ENCODE measurements around the gene SDCBP2.

The SDCBP2 gene

DNA sequence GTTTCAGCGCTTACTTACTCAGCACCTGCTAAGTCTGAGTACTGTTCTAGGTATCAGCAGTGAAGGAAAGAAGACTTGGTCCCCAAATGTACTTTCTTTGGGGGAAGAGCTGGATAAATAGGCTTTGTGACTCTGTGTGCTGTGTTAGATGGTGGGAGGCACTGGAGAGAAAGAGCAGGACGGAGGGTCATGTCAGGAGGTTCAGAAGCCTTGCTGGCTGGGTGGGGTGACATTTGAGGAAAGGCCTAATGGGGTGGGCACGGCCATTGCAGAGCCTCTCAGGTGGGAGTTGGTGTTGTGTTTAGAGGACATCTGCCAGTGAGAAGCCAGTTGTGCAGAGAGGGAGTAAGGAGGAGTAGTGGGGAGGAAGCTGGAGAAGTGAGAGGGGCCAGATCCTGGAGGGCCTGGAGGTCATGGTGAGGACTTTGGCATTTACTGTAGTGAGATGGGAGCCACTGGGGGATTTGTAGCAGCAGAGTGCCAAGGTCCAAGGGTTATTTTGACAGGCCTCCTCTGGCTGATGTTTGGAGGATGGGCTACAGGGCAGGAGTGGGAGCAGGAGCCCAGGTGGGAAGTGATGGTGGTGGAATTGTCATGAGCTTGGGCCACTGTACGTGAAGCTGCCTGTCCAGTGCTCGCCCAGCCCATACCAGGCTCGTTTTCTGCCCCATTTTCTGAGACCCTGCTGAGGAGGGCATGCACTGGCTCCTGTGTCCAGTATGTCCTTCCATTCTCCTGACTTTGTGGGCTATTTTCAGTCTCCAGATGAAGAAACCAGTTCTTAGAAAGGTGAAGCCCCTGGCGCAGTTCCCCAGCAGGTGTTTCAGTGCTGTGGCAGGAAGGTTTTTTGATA, 886 bp downstream of the SDCBP2 start:
- DNase-seq: no peak

DNA sequence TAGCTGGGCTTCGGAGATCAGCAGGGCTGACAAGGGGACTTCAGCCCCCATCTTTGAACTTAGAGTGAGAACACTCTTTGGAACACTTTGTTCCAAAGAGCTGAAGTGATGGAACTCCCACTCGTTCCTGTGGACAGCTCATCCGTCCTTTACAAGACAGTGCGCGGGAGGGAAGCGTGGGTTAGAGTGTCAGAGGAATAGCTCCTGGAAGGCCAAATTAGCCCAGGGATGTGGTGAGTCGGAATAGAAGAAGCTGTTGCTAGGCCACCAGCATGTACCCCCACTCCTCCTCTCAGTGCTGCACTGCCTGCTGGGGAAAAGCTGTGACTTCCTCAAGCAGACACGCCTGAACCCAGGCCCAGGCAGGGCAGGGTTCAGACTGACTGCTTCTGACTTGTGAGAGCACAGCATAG, 1.7 kb downstream of the SDCBP2 start:
- DNase-seq: no peak

DNA sequence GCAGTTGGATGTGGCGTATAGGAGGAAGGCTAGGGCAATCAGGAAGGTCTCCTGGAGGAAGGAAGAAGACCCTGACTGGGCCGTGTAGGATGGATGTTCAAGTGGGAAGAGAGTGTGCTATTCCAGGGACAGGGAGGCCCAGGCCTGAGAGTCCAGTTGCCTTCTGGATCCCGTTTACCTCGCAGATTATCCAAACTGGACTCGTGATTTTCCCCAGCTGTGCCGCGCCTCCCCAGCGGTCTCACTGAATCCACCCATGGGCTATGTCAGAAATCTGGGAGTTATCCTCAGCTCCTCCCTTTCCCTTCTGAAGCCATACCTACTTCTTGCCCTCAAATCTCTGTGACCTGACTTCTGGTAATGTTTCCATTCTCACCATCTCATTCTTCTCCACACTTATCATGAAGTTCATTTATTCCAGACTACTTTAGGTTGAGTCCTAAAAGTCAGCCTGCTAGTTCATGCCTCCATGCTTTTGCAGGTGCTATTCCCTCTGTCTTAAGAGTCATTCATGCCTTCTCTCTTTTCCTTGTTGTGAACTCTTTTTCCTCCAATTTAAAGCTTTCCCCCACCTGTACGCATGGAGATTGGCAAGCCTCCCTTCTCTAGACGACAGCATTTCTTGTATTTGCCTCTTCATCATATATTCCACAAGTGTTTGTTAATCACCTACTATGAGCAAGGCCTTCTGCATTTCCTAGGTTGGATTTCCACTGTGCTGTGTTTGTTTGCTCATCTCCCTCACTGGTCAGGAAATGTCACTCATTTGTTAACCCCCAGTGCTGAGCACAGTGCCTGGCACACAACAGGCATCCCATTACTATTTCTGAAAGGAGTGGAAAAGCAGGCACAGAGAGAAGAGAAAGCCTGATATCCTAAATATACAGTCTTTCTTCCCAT, 2.7 kb downstream of the SDCBP2 start:
- DNase-seq: no peak

DNA sequence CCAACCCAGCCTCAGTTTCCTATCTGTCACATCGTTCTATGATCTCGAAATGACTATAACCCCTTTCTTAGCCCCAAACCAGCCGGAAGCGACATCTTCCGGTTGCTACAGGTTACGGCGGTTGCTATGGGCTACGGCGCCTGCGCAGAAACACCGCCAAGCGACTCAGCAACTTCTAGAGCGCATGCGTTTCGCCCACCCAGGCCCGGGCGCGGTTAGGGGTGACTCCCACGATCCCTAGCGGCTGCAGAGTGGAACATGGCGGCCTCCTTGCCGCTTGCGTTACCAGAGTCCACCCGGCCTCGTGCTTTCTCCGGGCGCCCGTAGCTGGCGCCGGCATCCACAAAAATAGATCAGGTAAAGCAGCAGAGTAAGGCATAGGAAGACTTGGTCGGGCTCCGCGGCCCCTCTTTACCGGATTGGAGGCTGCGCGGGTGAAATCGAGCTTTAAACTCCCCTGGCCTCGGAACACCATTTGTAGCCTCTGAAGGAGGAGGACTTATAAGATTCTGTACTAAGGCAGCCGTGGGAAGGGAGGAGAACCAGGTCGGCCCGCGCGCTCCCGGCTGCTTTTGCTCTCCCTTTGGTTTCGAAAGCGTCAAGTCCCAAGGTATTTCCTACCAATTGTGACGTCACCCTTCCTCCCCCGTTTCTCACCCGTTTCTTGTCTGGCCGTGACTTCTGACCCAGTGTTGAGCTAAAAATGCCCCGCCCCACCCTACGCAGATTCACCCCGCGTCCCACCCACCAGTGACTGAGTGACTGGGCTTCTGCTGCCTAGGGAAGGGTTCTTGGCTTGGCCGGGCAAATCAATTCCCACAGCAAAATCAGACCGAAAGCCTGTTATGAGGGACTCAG, 3.5 kb downstream of the SDCBP2 start:
- peak; percentile 99 for DNase-seq

DNA sequence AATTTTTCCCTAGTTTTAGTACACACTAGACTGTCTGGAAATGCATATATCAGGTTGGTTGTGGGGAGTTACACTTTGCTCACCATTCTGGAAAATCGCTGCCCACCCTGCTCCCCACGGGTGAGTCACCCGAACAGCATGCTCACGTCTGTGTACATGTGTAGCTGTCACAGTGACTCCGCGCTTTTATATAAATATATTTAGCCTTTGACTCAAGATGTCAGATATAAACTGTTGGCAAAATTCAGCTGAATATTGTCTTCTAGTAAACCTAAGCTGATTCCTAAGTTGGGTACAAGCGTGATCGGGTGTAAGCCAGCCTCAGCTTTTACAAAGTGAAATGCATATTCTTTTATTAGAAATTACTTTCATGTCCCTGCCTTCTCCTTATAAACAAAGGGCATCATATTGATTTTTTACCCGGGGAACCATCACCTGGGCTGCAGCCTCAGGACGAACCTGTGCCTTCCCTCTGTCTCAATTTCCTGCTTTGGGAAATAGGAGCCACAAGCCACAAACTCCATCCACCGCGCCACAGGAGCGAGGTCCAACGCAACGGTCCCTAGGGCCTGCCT, 4.3 kb downstream of the SDCBP2 start:
- DNase-seq: peak; percentile 14

DNA sequence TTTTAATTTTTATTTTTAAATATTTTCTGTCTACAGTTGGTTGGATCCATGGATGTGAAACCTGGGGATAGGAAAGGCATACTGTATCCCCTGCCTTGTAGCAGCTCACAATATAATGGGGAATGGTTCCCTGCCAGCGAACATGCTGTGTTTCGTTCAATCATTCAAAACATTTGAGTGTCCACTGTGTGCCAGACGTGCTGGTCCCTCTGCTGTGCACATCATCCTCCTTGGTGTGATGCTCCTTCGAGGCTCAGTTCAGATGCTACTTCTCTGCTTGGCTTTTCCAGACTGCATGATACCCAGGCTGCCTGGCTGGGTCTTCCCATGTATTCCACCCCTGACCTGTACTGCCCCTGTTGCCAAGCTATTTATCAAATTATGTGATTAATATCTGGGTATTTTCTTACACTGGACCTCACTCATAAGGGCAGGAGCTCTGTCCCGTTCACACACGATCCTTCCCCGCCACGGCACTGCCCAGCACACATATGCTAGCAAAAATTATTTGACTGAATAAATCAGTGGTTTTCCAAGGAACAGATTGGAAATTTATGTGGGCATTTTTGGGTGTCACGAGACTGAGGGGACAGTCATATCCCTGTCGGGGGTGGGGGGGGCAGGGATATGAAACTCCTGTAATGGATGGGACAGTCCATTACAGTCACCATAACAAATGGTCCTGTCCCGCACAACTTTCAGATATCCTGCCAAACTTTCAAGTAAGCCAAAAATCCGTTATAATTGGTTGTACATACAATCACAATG, 4.9 kb downstream of the SDCBP2 start:
- no peak for DNase-seq

DNA sequence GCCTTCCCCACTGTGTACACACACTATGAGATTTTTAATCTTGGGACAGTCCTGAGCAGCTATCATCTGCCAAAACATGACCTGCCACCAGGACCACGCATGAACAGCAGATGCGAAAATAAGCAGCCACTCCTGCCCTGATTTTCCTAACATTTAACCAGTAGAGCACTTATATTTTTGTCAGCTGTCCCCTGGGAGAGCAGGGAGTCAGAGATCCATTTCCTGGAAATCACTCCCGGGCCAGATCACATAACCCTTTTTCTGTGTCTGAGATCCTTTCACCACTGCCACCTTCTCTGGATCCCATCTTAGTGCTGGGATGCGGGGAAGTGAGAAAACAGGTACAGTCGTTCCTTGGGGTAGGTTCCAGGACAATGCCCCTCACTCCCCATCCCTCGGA, 5.7 kb downstream of the SDCBP2 start:
- no peak for DNase-seq

DNA sequence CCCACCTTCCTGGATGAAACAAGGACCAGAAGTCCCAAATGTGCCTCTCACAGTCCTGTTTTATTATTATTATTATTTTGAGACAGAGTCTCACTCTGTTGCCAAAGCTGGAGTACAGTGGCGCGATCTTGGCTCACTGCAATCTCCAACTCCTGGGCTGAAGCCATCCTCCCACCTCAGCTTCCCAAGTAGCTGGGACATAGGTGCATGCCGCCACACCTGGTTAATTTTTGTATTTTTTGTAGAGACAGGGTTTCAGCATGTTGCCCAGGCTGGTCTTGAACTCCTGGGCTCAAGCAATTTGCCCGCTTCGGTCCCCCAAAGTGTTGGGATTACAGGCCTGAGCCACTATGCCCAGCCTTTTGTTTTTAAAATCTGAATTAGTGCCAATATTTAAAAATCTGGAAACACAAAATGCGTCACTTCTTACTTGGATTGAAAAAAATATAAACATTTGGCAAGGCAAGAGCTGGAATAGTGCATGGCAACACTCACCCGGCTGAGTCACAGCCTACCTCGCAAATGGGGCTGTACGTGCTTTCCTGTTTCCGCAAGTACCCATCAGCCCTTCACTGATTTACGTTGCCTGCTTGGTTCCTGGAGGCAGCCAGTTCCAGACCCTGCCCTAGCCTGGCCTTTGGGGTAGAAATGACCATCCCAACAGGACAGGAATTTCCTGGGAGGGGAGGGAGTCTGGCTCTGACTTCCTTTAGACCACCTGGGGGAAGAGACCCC, 6.3 kb downstream of the SDCBP2 start:
- DNase-seq: no peak

DNA sequence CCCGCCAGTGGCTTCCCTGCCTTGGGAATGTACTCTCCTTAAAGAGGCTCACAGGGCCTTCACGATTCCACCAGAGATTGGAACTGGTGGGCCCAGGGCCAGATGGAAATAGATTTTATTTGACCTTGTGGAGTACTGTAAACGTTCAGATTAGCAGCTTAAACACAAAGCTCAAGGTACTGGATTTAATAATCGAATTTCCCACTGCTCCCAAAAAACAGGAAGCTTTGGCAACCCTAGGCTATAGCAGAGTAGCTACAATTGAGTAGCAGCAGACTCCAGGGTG, 7.3 kb downstream of the SDCBP2 start:
- no peak for DNase-seq

DNA sequence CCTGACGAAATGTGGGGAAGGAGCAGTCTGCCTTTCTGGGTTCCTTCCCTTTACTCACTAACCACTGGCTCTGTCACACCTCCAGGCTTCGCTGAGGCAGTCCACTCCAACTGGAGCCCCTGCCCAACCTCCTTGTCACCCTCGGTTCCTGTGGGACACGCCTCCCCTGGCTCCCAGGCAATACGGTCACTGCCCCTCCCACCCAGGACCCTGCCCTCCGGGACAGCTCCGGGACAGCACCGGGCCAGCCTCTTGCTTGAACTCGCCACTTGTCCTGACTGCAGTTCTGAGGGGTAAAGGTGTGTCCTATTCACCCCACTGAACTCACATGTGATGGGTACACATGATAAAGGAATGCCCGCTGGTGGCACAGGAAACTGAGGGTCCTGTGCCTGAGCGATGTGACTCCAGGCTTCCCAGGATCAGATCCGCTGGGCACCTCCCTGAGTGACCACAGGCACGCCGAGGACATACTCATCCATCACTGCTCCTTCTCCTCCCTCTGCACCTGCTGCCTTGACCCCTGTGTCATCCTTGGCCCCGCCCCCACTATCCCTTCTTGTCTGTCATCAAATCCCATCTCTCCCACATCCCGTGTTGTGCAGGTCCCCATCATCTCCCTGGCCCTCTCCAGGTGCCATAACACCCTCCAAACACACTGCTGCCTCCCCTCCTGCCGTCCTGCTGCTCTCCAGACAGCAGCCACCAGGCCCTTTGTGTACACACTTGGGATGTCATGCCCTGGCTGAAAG, 7.9 kb downstream of the SDCBP2 start:
- DNase-seq: no peak

DNA sequence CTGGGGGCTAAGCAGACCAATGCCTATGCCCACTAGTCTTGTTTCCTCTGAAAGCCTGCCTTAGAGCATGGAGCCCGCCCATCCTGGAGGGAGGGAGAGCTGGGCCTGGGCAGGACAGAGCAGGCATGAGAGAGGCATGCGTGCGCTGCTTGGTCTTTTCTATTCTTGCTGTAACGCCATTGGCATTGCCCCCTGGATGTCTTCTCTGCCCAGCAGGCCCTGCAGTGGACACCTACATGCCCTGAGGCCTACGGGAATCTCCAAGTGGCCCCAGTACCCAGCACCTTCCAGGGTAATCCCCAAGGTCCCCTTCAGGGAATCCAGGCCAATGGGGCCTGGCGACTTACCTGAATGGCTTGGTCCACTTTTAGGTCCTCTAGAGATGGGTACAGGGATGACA, 8.9 kb downstream of the SDCBP2 start:
- no peak for DNase-seq

DNA sequence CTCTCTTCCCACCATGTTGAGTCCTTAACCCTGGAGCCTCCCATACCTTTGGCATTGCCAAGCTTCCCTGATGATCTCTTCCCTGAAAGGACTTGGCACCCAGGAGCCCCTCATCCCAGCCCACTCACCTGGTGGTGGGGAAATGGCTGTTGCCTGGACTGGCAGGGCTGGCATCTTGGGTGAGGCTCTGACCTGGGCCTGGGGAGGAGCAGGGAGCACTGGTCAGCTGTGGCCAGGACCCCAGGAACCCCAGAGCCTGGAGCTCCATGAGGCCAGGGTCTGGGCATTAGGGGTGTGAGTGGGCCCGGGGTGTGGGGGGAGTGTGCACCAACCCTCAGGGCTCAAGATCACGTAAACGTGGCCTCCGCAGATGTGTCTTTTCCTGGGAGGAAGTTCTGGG, 9.5 kb downstream of the SDCBP2 start:
- no peak for DNase-seq

DNA sequence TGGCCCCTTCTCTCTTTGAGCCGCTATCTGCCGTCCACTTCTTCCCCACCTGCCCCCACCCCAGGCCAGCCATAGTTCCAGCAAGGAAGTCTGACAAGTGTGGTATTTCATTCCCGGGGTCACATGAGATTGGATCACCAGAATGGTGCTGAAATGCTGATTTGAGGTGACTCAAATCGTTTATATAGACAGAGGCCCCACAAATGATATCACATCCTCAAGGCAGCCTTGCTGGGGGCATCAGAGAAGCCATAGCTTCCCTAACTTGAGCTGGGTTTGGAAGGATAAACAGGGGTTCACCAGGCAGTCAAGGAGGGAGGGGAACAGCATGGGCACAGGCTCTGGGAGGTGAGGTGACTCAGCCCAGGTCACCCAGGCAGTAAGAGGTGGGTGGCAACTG, 9.9 kb downstream of the SDCBP2 start:
- no peak for DNase-seq

DNA sequence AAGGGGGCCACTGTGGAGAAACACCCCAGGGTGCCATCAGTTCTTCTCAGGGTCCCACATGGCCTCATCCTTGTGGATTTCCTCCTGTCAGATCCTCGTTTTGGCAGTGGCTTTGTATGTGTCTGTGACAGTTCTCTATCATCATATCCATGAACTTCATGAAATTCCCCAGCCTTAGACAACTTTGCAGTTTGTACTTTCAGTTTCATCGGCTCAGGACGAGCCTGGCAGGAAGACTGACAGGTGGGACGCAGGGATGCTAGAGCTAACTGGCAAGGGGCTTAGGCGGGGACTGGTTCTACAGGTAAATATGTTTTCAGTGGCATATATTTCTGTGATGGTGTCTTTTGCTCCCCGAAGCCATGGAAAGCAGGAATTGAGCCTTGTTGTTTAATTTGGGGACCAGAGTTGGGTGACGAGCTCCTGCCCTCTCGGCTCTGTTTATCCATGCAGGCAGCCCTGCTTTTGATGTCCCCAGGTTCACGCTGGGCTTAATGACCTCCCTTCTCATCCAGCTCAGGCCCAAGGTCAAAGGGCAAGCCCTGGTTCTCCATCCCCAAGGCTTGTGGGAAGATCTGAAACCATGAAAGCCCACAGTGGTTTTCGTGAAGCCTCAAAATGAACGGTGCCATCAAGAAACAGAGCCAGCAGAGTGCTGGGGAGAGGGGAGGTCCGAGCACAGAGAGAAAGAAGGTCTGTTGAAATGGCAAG, 11.2 kb downstream of the SDCBP2 start:
- no peak for DNase-seq

DNA sequence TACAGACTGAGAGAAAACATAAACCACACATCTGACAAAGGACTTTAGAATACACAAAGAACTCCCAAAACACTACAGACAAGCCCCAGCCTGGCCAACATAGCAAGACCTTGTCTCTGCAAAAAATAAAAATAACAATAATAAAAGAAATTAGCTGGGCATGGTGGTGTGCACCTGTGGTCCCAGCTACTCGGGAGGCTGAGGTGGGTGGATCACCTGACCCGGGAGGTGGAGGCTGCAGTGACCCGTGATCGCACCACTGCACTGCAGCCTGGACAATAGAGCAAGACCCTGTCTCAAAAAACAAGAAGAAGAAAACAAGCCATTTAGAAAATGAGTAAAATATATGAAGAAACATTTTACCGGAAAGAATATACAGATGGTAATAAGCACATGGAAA, 13.1 kb downstream of the SDCBP2 start:
- no peak for DNase-seq

DNA sequence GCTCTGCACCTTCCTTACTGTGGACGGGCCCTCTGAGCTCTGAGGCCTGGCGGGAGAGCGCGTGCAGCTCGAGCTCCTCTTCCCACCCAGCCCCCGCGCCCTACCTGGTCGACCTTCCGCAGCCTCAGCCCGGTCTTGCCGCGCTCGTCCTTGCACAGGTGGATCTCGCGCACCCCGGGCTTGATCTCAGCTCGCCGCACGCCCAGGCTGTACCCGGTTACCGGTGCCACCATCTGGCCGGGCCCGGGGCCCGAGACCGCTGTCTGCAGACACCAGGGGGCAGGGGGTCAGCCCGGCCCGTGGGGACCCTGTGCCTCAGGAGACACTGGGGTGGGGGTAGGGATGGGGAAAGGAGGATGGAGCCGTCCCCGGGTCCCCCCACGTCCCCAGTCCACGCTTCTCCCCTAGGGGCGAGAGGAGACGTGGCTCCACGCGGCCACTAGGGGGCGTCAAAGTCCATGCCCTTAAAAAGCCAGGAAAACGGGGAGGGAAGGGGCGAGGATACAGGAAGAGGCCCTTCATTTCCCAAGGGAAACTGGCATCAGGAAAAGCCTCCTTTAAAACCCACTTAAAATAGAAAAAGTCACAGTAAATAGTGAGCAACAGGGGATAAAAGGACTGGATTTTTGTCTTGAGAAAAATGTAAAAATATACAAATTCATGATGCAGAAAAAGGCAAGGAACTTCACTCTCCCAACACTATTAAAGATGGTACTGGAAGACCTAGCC, 15.5 kb downstream of the SDCBP2 start:
- peak; percentile 63 for DNase-seq

DNA sequence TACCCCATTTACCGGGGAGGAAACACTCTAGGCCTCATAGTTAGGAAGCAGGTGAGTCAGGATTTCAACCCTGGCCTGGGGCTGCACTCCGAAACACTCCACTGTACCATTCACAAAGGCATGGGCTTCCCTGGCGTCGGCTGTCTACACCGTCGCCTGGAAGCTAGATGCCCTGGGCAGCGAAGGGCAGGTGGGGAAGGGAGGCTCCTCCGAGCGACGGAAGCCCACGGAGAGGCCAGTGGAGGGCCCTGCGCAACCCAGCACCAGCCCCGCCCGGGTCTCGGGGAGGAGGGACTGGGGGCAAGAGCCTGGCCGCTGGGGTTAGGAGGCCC, 16.1 kb downstream of the SDCBP2 start:
- DNase-seq: no peak

DNA sequence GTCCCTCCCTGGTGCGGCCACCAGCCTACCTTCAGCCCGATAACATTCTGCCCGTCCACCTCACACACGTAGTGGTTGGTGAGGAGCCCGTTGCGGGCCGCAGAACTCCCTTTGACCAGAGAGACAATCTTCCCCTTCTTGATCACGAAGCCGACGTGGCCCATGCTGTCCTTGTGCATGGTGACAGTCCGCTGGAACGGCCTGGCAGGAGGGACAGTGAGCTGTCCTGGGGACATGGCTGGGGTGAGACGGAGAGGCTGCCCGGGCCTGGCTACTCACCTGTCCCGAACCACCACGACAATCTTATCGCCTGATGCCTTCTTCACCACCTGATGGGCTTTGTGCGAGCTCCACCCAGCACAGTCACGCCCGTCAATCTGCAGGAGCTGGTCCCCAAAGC, 16.6 kb downstream of the SDCBP2 start:
- no peak for DNase-seq

DNA sequence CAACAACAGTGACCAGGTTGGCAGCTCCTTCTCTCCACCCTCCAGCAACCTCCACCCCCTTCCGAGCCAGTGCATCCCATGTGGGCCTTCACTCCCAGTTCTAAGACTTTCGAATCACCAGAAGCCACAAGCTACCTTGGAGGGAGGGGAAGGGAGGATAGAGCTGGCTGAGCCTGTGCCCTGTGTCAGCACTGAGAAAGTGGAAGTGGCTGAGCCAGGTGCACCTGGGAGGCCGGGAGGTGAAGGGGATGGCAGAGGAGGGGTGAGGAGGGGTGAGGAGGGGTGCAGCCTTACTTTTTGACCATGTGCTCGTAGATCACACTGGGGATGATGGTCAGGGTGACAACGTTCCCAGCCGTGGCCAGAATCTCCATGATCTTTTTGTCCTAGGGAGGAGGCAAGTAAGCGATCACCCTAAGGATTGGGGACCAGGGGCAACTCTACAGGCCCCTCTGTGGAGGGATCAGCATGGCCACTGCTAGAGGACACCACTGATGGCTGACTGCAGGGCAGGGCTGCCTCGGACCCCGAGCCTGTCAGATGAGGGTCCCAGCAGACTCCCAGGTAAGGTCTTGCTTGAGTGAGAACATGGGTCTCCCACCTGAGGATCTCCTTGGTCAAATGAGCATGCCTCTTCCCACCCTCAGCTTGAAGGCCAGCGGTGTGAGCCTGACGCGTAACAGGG, 18.3 kb downstream of the SDCBP2 start:
- no peak for DNase-seq

All from effector CD8-positive, alpha-beta T cell (primary cell).